GM23338 (cell line): ENCODE measurements around the gene TSPAN13.

Experiments
- EZH2 ChIP-seq: fragments of 200-600 bp; sonication (generic); IDR thresholded peaks from one replicate; pipeline ENCODE4 v1.8.0; 2017; ENCODE audit warnings: antibody characterized with exemption, mild to moderate bottlenecking, low read depth; ENCODE audit not compliant: unreplicated experiment
- POLR2AphosphoS5 ChIP-seq: IDR thresholded peaks from 2 replicates; pipeline ENCODE4 v1.6.1; 2016; ENCODE audit warnings: antibody characterized with exemption, low read depth
- TF ChIP-seq, protein P1 (sequence below), 2 experiments: fragments of 200-600 bp in 1 of 2; sonication (generic) in 1 of 2; conservative IDR thresholded peaks; 2 replicates each; pipeline versions ENCODE4 v1.5.1 to v1.6.1; 2016 to 2017; ENCODE audit warnings: antibody characterized with exemption in 2 of 2, low read depth in 2 of 2, mild to moderate bottlenecking in 2 of 2, moderate library complexity in 1 of 2
- TF ChIP-seq, protein P2 (sequence below): IDR thresholded peaks from one replicate; pipeline ENCODE4 v1.6.1; 2018; ENCODE audit warnings: antibody characterized with exemption; ENCODE audit not compliant: unreplicated experiment

DNA sequence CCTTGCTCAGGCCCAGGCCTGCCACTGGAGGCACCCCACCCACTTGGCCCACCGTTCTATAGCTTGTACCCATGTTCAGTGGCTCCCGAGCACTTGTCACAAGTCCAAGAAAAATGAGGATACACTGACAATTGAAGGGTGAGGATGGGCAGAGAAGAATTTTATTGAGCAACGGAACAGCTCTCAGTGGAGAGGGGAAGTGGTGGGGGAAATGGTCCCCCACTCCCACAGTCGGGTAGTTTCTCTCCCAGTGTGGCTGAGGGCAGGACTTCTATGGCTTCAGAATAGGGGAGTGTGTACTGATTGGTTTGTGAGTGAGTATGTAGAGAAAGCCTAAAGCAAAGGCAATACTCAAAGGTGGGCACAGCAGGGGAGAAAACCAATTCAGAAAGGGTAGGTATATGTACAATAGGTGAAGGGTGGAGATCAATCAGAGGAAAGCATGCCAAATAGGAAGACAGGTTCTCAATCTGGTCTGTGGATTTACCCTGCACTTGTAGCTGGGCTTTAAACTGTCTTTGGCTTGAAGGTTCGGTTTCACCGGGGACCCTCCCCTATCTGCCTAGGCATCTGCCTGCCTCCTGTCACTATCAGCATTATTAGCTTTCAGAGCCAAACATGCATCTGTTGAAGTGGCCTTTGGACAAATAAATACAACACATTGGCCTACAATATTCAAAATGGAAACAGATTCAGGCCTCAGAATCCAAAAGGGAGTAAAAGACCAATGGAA is 8.9 kb upstream of the TSPAN13 start:
- no peak for TF ChIP-seq POLR2AphosphoS5
- TF ChIP-seq, protein P1, sequence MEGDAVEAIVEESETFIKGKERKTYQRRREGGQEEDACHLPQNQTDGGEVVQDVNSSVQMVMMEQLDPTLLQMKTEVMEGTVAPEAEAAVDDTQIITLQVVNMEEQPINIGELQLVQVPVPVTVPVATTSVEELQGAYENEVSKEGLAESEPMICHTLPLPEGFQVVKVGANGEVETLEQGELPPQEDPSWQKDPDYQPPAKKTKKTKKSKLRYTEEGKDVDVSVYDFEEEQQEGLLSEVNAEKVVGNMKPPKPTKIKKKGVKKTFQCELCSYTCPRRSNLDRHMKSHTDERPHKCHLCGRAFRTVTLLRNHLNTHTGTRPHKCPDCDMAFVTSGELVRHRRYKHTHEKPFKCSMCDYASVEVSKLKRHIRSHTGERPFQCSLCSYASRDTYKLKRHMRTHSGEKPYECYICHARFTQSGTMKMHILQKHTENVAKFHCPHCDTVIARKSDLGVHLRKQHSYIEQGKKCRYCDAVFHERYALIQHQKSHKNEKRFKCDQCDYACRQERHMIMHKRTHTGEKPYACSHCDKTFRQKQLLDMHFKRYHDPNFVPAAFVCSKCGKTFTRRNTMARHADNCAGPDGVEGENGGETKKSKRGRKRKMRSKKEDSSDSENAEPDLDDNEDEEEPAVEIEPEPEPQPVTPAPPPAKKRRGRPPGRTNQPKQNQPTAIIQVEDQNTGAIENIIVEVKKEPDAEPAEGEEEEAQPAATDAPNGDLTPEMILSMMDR (conservative IDR thresholded peaks at IDR 0.05; ENCODE audit: low read depth in 2 of 2): 0 out of 4 replicates have a peak, but pooled peaks of 1 of the 2 experiments have one; percentile 9
- TF ChIP-seq EZH2: no peak
- TF ChIP-seq, protein P2, sequence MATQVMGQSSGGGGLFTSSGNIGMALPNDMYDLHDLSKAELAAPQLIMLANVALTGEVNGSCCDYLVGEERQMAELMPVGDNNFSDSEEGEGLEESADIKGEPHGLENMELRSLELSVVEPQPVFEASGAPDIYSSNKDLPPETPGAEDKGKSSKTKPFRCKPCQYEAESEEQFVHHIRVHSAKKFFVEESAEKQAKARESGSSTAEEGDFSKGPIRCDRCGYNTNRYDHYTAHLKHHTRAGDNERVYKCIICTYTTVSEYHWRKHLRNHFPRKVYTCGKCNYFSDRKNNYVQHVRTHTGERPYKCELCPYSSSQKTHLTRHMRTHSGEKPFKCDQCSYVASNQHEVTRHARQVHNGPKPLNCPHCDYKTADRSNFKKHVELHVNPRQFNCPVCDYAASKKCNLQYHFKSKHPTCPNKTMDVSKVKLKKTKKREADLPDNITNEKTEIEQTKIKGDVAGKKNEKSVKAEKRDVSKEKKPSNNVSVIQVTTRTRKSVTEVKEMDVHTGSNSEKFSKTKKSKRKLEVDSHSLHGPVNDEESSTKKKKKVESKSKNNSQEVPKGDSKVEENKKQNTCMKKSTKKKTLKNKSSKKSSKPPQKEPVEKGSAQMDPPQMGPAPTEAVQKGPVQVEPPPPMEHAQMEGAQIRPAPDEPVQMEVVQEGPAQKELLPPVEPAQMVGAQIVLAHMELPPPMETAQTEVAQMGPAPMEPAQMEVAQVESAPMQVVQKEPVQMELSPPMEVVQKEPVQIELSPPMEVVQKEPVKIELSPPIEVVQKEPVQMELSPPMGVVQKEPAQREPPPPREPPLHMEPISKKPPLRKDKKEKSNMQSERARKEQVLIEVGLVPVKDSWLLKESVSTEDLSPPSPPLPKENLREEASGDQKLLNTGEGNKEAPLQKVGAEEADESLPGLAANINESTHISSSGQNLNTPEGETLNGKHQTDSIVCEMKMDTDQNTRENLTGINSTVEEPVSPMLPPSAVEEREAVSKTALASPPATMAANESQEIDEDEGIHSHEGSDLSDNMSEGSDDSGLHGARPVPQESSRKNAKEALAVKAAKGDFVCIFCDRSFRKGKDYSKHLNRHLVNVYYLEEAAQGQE: no peak
